Transverse colon (tissue), 4 donors: ENCODE measurements around the gene APLP1. TPM values are rescaled to one million over a fixed set of nuclear protein-coding genes. Genes with fewer than 3 reads are reported as not detected.
"Not testable (repeated sequence)": the region's sequence is repeated elsewhere in the genome, so short reads cannot be mapped to it uniquely, and the experiment has no call there.

Experiments
- DNase-seq: peaks from one replicate; pipeline ENCODE4 v3.0.0-alpha.2; 2019
- H3K27ac ChIP-seq, 4 donors: fragments of 200-600 bp; sonication (generic); 2 replicates each; pipeline ENCODE4 v1.5.1; 2016 to 2018; ENCODE audit warnings: inconsistent platforms in 4 of 4
- H3K27me3 ChIP-seq: fragments of 200-600 bp; sonication (generic); 2 replicates; pipeline ENCODE4 v1.5.1; 2017; ENCODE audit warnings: inconsistent platforms
- H3K36me3 ChIP-seq, 4 donors: fragments of 200-600 bp; sonication (generic); 2 replicates each; pipeline ENCODE4 v1.5.1; 2017 to 2019; ENCODE audit warnings: inconsistent platforms in 4 of 4
- H3K4me1 ChIP-seq, 4 donors: fragments of 200-600 bp; sonication (generic); 2 replicates each; pipeline ENCODE4 v1.5.1; 2017 to 2020; ENCODE audit warnings: inconsistent platforms in 4 of 4
- H3K4me3 ChIP-seq, 4 donors: fragments of 200-600 bp; sonication (generic); 1 replicate in 1 of 4; 2 replicates in 3 of 4; pipeline versions ENCODE4 v1.5.1 to v1.6.1; 2017 to 2019; ENCODE audit warnings: inconsistent platforms in 4 of 4
- H3K9me3 ChIP-seq, 2 donors: fragments of 200-600 bp; sonication (generic); 2 replicates each; pipeline ENCODE4 v1.5.1; 2017 to 2019; ENCODE audit warnings: inconsistent platforms in 2 of 2
- EP300 ChIP-seq: sonication (generic); formaldehyde crosslinking; IDR thresholded peaks from one replicate; pipeline ENCODE4 v1.6.1; 2017; ENCODE audit warnings: antibody characterized with exemption, low read depth
- POLR2A ChIP-seq: fragments of 450-650 bp; IDR thresholded peaks from one replicate; pipeline ENCODE4 v1.6.1; 2016; ENCODE audit warnings: antibody characterized with exemption, mild to moderate bottlenecking, moderate library complexity
- POLR2AphosphoS5 ChIP-seq, 3 donors: sonication (generic); formaldehyde crosslinking; IDR thresholded peaks; one replicate each; pipeline ENCODE4 v1.6.1; 2016; ENCODE audit warnings: antibody characterized with exemption in 3 of 3
- WGBS, 2 donors: methylation state at CpG; one replicate each; pipeline ENCODE4 v1.1.5; 2018; ENCODE audit warnings: low coverage in 1 of 2; 5-methylcytosine and 5-hydroxymethylcytosine counted together
- in situ Hi-C, 4 donors: fragments of 200-750 bp; cut with MboI; loops; one replicate each; pipeline versions ENCODE4 v1.15.0 to v1.15.1; 2017; ENCODE audit warnings: low sequenced_read_pairs in 3 of 4, low pct_ligation_motif_present in 1 of 4, low pct_unique_long_range_greater_than_20kb in 1 of 4
- intact Hi-C: fragments of 100-400 bp; cut with DNase I; formaldehyde crosslinking; loops from one replicate; pipeline ENCODE4 v1.15.1; 2023; ENCODE audit warnings: low total_unique reads
- total RNA-seq, 4 donors: library from RNA; depleted of rRNA; stranded (reverse); fragments of >200 nt; gene quantifications; one replicate each; pipeline ENCODE4 v1.1.0, GENCODE V29; 2016
- TF ChIP-seq, protein P1 (sequence below), 5 experiments: fragments of 200-600 bp in 3 of 5; fragments of 450-650 bp in 2 of 5; sonication (generic) in 3 of 5; IDR thresholded peaks; 1 replicate in 2 of 5; 2 replicates in 3 of 5; pipeline ENCODE4 v1.5.1; 2016 to 2017; ENCODE audit warnings: antibody characterized with exemption in 5 of 5, inconsistent platforms in 3 of 5, mild to moderate bottlenecking in 2 of 5, moderate library complexity in 1 of 5

The APLP1 gene
- total RNA-seq, 4 donors from 2014 or later, result 1.00 to 10.5 (median 4.5) TPM

DNA sequence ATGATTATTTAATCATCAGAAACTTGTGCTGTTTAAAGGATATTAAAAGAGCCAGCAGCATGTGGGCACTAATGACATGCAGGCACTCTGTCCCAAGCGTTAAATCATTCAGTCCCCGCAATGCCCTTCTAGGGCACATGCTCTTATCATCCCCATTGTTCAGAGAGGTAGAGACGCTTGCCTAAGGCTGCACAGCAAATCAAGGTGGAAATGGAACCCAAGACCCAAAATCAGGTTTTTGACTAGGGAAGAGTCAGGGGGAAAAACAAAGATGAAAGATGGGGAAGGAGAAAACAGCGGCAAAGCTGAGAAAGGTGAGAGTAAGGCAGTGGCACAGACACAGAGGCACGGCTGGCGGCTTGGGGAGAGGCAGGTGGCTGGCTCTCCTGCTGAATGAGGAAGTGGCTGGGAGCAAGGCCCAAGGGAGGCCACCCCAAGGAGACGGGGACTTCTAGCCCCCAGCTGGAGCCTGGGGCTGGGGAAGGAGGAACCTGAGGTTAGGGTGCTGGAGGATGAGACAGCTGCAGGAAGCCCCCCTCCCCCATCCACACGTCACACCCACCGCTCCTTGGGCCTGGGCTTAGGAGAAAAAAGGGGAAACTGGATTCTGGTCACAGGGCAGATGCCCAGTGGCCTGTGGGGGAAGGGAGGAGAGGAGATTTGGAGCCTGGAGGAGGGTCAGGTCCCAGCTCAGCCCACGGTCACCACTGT is 40.8 kb downstream of the APLP1 start:
- Histone ChIP-seq H3K27me3 (no peaks in the 10 kb centered on the region), H3K36me3 (no peaks in the 10 kb centered on the region), H3K9me3 (no peaks in the 10 kb centered on the region), H3K4me3 (no peak overlapping the region), H3K4me1 (peaks cover 0 to 7% (median 0%) of the 10 kb centered on the region in 4 donors), H3K27ac (peak overlapping the region; percentile 54 to 94 (median 64))
- in situ Hi-C loops, result no loop called here
- peak; percentile 68 for DNase-seq
- intact Hi-C loops, result no loop called here
- WGBS, 2 donors, result 57 to 67% methylated on average over 8 to 10 of the region's 10 CpGs
- TF ChIP-seq, protein P1, sequence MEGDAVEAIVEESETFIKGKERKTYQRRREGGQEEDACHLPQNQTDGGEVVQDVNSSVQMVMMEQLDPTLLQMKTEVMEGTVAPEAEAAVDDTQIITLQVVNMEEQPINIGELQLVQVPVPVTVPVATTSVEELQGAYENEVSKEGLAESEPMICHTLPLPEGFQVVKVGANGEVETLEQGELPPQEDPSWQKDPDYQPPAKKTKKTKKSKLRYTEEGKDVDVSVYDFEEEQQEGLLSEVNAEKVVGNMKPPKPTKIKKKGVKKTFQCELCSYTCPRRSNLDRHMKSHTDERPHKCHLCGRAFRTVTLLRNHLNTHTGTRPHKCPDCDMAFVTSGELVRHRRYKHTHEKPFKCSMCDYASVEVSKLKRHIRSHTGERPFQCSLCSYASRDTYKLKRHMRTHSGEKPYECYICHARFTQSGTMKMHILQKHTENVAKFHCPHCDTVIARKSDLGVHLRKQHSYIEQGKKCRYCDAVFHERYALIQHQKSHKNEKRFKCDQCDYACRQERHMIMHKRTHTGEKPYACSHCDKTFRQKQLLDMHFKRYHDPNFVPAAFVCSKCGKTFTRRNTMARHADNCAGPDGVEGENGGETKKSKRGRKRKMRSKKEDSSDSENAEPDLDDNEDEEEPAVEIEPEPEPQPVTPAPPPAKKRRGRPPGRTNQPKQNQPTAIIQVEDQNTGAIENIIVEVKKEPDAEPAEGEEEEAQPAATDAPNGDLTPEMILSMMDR (IDR thresholded peaks at IDR 0.05), result no peak
- peak; percentile 11 to 43 (median 34) for TF ChIP-seq POLR2AphosphoS5 (IDR thresholded peaks at IDR 0.05)

DNA sequence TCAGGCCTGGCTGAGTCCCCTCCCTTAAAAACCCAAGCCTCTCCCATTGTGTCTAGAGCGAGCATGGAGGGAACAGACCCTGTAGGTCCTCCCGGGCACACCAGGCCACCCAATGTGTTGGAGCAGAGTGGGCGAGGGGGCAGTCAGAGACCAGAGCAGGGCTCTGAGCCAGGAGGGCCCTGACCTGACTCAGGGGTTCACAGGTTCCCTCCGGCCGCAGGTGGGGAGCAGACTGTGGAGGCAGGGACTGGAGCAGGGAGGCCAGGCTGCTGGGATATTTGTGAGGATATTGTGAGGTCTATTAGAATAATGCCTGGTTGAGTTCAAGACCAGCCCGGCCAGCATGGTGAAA is 41.3 kb downstream of the APLP1 start:
- H3K27me3 ChIP-seq, result no peaks in the 10 kb centered on the region
- in situ Hi-C loops, result no loop called here

DNA sequence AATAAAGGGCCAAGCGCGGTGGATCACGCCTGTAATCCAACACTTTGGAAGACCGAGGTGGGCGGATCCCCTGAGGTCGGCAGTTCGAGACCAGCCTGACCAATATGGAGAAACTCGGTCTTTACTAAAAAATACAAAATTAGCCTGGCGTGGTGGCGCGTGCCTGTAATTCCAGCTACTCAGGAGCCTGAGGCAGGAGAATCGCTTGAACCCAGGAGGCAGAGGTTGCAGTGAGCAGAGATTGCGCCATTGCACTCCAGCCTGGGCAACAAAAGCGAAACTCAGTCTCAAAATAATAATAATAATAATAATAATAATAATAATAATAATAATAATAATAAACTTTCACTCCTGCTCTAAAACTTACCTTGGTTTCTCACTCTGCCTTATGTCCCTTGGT is 42.0 kb downstream of the APLP1 start:
- in situ Hi-C loops, intact Hi-C loops, H3K9me3 ChIP-seq, H3K27me3 ChIP-seq, H3K36me3 ChIP-seq, H3K4me1 ChIP-seq, H3K4me3 ChIP-seq, DNase-seq: not testable (repeated sequence)
- WGBS, 2 donors, result 91 to 95% methylated on average over 6 to 14 of the region's 14 CpGs
- peak overlapping the region in 1 of 4 donors; percentile 65 for H3K27ac ChIP-seq

More for the DNA sequence above, 41.3 kb downstream of the APLP1 start:
- 72% methylated on average over 6 of the region's 6 CpGs; no CpG with 5 or more reads in 1 of the 2 donors for WGBS, 2 donors
- H3K9me3 ChIP-seq, result no peaks in the 10 kb centered on the region
- H3K4me1 ChIP-seq, result peaks cover 0 to 7% (median 0%) of the 10 kb centered on the region in 4 donors
- H3K36me3 ChIP-seq, result no peaks in the 10 kb centered on the region
- TF ChIP-seq, protein P1 (IDR thresholded peaks at IDR 0.05), result no peak
- TF ChIP-seq POLR2A (no peak), EP300 (no peak), POLR2AphosphoS5 (IDR thresholded peaks at IDR 0.05) (no peak)
- intact Hi-C loops, result no loop called here
- no peak overlapping the region for H3K4me3 ChIP-seq
- peak overlapping the region; percentile 44 to 65 (median 48) for H3K27ac ChIP-seq
- DNase-seq, result no peak

DNA sequence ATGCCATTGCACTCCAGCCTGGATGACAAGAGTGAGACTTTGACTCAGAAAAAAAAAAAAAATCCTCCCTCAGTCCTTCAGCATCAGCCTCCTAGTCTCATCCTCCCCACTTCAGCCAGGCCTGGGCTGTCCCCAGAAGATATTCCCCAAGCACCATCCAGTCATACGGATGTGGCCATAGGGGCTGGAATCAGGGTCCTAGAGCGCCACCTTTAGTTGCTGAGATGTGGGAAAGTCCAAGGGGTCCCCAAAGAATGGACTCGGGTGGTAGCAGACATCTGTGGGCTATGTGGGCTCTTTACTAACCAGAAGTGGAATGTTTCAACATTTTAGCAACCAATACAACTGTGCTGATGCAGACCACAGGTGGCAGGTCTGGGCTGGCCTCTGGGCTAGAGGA is 42.8 kb downstream of the APLP1 start:
- no peak overlapping the region for H3K4me3 ChIP-seq
- H3K9me3 ChIP-seq, result no peaks in the 10 kb centered on the region
- DNase-seq, result no peak
- TF ChIP-seq, protein P1 (IDR thresholded peaks at IDR 0.05), result no peak
- TF ChIP-seq POLR2A (no peak), POLR2AphosphoS5 (IDR thresholded peaks at IDR 0.05) (no peak), EP300 (no peak)
- no peak overlapping the region for H3K27ac ChIP-seq
- H3K27me3 ChIP-seq, result no peaks in the 10 kb centered on the region
- intact Hi-C loops, result no loop called here
- WGBS, 2 donors, result 56% methylated on average over 3 of the region's 3 CpGs; no CpG with 5 or more reads in 1 of the 2 donors
- in situ Hi-C loops, result no loop called here
- no peaks in the 10 kb centered on the region for H3K36me3 ChIP-seq
- H3K4me1 ChIP-seq, result peaks cover 0 to 5% (median 0%) of the 10 kb centered on the region in 4 donors

DNA sequence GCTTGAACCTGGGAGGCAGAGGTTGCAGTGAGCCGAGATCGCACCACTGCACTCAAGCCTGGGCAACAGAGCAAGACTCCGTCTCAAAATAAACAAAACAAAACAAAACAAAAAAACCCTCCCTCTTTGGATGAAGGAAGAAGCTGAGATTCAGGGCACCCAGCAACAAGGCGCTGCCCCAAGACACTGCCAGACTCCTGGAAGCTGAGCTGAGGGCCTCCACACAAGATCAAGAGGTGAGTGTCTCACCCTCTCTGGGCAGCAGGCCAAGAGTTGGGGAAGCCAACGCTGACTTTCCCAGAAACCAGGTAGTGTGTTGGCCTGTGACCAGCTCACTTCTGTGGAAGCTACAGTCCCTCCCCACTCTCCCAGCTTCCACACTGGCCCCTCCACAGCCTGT is 43.4 kb downstream of the APLP1 start:
- in situ Hi-C loops (no loop called here), intact Hi-C loops (no loop called here)
- H3K36me3 ChIP-seq, result no peaks in the 10 kb centered on the region
- H3K4me3 ChIP-seq, result no peak overlapping the region
- H3K4me1 ChIP-seq, result no peaks in the 10 kb centered on the region
- no peaks in the 10 kb centered on the region for H3K27me3 ChIP-seq
- 54% methylated on average over 4 of the region's 5 CpGs; no CpG with 5 or more reads in 1 of the 2 donors for WGBS, 2 donors
- no peaks in the 10 kb centered on the region for H3K9me3 ChIP-seq
- TF ChIP-seq POLR2A (no peak), POLR2AphosphoS5 (IDR thresholded peaks at IDR 0.05) (no peak), EP300 (no peak)
- TF ChIP-seq, protein P1 (IDR thresholded peaks at IDR 0.05), result no peak
- no peak for DNase-seq
- H3K27ac ChIP-seq, result no peak overlapping the region
